HuH-7 (cell line): ENCODE measurements around the gene ZNF335.
"Not testable (repeated sequence)": the region's sequence is repeated elsewhere in the genome, so short reads cannot be mapped to it uniquely, and the experiment has no call there.

Source experiments
- DNase-seq: peaks from one replicate; pipeline ENCODE4 v3.0.0; 2011; ENCODE audit warnings: low spot score

ZNF335 gene

DNA sequence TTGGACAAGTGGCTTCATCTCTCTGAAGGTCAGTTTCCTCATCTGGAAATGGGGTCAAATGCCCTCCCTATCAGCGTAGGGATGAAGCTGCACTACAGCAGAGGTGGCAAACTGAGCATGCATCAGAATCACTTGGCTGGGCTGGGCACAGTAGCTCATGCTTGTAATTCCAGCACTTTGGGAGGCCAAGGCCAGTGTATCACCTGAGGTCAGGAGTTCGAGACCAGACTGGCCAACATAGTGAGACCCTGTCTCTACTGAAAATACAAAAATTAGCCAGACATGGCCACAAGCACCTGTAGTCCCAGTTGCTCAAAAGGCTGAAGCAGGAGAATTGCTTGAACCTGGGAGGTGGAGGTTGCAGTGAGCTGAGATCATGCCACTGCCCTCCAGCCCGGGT lies 30.0 kb upstream of the ZNF335 start:
- DNase-seq, result no peak

DNA sequence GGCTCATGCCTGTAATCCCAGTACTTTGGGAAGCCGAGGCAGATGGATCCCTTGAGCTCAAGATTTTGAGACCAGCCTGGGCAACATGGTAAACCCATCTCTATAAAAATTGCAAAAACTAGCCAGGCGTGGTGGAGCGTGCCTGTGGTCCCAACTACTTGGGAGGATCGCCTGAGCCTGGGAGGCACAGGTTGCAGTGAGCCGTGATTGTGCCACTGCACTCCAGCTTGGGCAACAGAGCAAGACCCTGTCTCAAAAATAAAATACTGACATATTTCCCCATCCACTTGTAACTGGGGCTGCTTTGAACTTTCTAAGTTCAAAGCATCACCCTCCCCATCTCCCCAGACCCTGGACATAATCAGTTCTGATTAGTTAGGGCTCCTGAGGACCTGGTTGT lies 29.5 kb upstream of the ZNF335 start:
- no peak for DNase-seq

DNA sequence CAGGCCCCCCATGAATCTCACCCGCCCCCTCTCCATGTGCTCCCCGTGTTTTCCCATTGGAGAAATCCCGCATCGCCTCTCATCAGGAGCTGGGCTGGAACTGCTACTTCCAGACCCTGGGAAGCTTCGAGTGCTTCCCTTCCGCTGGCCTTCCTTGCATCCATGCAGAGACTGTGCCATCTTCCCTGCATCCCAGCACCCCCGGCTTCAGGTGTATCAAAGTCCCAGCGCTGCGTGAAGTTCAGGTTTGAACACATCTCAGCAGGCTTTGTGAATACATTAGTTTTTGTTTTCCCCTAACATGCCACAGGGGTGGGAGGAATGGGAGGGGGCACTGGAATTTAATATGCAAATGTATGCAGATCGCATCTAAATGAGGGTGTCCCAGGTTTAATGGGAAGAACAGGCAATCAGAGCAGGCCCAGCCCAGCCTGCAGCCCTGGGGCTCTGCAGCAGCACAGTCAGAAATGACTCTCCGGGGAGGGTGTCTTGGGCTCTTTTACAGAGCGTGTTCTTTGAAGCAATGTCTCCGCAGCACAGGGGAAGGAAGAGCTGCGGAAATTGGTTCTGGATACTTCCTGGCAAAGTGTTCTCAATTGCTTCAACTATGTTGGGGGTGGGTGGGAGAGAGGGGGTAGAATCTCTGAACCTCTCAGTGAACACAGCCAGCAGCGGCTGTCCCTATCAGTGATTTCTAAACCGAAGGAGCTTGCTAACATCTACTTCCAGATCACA lies 28.4 kb upstream of the ZNF335 start:
- DNase-seq, result no peak

DNA sequence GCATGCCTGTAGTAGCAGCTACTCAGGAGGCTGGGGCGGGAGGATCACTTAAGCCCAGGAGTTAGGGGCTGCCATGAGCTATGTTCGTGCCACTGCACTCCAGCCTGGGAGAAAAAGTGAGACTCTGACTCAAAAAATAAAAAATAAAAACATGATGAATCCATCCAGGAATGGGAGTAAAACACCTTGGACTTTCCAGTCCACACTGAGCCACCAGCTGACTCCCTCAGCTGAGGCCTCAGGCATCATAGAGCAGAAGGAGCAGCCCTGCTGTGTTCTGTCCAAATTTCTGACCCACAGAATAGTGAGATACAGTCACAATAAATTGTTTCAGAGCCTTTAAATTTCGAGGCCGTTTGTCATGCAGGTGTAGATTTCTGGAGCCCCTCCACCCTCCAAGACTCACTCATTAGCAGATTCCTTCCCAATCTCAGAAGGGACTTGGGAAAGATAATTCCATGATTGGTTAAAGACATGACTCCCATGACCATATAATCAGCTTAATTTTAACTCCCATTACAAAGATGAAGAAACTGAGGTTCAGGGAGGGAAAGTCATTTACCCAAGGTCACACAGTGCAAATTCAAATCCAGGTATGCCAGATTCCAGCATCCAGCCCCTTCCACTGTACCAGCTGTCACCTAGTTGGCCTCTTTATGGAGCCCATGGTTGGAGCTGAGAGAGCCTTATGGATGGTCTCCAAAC lies 27.7 kb upstream of the ZNF335 start:
- no peak for DNase-seq

DNA sequence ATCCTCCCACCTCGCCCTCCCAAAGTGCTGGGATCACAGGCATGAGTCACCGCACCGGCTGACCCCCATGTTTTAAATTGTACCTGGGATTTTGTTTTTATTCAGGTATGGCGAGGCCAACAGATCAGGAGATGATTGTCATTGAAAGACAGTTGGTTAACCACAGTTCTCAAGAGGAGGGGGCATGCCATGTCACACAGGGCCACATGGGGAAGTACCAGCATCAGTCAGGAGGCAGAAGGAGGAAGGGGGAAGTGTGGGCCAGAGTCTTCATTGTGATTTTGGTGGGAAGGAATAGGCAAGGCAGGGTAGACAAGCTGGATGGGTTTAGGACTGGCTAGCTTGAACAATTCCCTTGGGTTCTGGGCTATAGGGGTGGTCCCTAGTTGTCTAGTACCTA lies 26.8 kb upstream of the ZNF335 start:
- no peak for DNase-seq

DNA sequence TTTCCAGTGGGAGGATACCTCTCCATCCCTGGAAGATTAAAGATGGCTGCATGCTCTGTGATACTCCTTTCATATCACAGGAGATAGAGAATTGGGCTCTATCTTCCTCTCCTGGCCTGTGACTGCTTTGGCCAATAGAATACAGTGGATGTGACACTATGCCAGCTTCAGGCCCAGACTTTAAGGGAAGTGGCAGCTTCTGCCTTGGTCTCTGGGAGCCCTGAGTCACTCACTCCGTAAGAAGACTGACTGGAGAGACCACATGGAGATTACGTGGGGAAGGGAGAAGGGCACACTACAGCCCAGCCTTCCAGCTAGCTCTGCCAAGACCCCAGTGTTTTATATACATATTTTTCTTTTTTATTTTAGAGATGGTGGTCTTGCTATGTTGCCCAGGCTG lies 26.3 kb upstream of the ZNF335 start:
- no peak for DNase-seq

DNA sequence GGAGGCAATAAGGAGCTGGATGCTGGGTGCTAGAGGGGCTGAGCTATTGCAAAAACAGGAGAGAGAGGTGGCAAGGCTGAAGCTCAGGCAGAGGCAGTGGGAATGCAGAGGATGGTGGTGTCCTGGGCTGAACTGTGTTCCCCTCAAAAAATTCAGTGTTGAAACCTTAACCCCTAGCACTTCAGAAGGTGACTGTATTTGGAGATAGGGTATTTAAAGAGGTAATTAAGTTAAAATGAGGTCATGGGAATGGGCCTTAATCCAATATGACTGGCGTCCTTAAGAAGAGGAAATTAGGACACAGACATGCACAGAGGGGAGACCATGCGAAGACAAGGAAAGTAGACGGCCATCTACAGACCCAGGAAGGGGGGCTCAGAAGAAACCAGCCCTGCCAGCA lies 25.2 kb upstream of the ZNF335 start:
- no peak for DNase-seq

DNA sequence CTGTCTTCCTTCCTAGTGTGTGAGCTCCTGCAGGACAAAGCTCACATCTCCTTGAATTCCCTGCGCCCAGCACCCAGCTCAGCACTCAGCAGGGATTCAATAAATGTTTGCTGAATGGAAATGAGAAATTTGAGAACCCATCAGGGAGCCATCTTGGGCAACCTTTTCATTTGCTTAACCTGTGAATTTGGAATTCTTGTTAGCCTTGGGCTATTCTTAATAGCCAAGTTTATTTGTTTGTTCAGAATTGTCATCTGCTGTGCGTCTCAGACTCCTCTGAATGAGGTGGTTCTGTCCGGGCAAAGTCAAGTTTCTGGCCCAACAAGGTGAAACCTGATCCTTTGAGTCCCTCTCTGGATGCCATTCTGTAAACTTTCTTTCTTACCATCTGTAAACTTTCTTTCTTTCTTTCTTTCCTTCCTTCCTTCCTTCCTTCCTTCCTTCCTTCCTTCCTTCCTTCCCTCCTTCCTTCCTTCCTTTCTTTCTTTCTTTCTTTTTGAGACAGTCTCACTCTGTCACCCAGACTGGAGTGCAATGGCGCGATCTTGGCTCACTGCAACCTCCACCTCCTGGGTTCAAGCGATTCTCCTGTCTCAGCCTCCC lies 23.6 kb upstream of the ZNF335 start:
- not testable (repeated sequence) for DNase-seq

DNA sequence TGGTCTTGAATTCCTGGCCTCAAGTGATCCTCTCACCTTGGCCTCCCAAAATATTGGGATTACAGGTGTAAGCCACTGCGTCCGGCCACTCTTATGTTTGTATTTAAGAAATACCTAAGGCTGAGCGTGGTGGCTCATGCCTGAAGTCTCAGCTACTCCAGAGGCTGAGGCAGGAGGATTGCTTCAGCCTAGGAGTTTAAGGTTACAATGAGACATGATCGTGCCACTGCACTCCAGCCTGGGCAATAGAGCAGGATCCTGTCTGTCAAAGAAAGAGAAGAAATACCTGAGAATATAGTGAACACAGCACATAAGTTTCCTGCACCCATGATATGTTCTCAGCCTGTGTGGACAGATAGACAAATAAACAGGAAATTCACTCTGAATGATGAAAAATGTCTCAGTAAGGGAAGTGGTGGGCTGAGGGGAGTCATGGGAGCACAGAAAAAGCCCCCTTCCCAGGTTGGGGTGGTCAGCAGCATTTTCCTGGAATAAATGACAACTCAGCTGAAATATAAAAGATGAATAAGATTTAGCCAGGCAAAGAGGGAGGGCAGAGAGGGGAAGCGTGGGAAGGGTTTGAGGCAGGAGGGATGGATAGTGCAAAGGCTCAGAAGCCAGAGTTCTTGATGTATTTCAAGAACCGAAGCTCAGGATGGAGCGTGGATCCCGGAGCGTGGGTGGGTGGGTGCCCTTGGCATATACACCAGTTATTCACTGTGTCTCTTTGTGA lies 22.9 kb upstream of the ZNF335 start:
- no peak for DNase-seq

DNA sequence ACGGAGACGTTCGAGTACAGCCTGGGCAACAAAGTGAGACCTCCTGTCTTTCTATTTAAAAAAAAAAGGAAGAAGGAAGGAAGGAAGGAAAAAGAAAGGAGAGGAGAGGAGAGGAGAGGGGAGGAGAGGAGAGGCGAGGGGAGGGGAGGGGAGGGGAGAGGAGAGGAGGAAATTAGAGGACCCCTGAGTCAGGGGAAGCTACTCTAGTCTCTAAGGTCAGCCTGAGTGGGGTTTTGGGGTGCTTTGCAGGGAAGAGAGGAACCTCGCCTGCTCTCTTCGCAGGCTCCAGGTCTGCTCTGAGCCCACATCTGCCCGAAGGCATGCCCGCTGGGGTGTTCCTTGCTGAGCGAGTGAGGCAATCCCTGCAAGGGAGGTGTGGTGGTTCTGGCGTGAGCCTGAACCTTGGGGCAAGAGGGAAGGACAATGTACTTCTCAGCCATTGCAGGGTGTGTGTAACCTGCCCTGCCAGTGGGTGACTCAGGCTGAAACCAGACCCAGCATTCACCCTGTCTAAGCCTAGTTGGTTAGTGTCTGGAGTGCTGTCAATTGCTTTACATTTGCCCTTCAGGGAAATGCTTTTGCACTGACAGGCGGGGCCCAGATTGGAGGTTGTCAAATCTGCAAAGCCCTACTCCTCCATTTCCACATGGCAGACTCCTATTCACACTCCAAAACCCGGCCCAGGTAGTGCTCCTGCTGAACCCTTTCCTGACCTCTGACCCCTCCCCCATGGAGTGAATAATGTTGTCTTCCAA lies 21.4 kb upstream of the ZNF335 start:
- DNase-seq, result no peak

DNA sequence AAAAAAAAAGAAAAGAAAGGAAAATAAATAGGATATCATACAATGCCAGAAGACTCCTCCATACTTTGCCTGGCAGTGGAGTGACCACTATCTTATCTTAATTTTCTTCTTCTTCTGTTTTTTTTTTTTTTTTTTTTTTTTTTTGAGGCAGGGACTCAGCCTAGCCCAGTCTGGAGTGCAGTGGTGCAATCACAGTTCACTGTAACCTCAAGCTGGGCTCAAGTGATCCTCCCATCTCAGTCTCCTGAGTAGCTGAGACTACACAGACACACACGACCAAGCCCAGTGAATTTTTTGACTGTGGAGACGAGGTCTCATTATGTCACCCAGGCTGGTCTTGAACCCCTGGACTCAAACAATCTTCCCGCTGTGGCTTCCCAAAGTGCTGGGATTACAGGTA lies 19.6 kb upstream of the ZNF335 start:
- no peak for DNase-seq

DNA sequence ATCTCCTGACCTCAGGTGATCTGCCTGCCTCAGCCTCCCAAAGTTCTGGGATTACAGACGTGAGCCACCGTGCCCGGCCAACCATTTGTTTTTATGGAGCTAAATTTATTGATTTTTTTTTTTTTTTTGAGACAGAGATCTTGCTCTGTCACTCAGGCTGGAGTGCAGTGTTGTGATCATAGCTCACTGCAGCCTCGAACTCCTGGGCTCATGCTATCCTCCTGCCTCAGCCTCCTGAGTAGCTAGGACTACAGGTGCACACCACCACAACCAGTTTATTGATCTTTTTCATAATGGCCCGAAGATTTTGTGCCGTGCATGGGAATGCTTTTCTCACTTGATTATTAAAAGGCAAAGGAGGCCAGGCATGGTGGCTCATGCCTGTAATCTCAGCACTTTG lies 16.8 kb upstream of the ZNF335 start:
- not testable (repeated sequence) for DNase-seq

DNA sequence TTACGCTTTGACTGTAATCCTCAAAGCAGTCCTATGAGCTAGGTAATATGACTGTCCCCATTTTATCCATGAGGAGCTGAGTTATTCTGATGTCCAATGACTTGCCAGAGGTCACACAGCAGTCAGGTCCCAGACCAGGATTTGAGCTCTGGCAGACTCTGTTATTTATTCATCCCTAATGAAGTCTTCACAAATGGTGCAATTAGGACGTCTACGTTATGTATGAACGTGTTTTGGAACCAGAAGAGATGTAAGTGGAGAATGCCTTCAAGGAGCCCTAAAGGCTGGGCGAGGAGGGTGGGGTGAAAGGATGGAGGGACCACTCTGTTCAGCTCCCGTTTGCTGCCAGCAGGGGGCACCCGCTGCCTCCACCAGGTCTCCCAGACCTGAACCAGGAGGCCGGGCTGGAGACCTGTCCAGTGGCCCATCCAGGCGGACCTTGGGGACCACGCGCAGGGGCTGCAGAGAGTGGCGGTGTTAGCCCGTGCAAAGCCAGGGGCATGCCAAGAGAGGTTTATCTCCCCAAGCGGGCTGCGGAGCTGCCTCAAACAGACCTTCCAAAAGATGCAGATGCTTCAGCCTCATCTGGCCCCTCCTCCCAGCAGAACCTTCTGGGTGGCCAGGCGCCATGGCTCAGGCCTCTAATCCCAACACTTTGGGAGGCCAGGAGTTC lies 15.2 kb upstream of the ZNF335 start:
- DNase-seq, result peak; percentile 85

DNA sequence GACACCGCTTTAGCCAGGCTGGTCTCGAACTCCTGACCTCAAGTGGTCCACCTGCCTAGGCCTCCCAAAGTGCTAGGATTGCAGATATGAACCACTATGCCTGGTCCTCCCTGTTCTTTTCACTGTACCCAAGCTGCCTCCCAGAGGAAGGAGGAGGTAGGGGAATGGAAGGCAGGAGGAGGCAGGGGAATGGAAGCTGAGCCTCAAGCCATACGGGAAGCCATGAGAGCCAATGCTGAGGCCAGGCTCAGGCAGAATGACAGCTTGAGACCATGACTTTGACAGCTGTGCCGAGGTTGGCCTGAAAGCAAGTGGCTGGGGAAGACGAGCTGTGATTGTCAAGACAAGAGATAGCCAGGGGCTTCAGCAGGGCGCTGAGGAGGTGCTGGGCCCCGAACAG lies 13.6 kb upstream of the ZNF335 start:
- no peak for DNase-seq

DNA sequence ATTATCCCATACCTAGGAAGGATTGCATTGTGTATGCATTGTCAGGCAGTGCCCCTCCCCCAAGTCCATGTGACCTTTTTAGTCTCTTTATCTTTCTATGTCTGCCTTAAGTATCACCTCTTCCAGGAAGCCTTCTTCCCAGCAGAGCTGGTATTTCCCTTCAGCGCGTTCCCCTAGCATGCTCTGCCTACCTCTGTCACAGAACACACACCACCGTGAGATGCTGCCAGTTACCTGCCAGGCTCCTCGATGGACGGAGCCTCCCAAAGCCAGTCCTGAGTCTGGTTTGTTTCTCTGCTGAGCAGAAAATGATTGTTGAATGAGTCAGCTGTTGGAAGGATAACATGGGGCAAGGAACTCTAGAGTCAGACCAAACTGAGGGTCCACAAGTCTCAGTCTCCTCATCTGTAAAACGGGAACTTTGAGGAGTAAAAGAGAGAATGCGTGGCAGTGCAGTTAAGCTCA lies 11.3 kb upstream of the ZNF335 start:
- no peak for DNase-seq

DNA sequence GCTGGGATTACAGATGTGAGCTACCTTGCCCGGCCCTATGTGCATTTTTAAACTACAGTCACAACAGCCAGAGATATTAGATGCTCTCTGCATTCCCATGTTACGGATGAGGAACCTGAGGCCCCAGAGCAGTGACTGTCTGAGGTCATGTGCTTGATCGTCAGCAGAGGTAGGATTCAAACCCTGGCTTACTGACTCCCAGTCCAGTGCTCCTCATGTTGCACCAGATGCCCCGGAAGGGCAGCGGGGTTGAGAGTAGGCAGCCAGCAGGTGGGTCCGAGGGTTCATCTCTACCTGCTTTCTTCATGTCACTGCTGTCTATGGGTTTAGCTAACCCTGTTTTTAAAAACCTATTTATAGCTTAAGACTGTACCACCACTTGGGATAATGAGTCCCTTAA lies 9.3 kb upstream of the ZNF335 start:
- no peak for DNase-seq

DNA sequence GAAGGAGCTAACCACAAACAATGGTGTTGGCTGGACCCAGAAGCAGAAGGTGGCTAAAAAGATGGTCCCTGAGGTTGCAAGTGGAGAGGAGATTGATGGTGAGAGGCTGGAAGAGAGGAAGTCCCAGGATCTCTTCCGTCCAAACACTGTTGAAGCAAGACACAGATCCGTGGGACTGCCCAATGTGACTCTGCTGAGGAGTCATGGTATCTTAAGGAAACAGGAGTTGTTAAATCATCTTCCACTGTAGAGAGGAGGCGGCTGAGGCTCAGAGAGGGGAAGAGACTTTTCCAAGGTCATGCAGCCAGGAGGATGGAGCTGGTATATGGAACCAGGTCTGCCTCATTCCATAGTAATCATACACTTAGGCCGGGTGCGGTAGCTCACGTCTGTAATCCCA lies 4.1 kb upstream of the ZNF335 start:
- no peak for DNase-seq

DNA sequence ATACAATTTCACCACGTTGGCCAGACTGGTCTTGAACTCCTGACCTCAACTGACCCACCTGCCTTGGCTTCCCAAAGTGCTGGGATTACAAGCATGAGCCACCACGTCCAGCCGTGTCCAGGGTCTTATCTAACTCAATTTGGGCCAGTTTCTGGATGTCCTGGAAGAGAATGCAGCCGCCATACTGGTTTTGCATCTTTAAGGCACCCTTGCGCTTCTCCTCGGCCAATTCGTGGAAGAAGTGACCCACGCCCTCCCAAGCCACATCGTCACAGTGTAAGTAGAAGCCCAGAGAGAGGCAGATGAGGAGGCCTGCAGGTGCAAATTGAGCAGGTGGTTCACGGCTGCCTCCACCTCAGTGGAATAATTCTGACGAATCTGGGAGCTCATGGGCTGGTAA lies 3.7 kb upstream of the ZNF335 start:
- no peak for DNase-seq

DNA sequence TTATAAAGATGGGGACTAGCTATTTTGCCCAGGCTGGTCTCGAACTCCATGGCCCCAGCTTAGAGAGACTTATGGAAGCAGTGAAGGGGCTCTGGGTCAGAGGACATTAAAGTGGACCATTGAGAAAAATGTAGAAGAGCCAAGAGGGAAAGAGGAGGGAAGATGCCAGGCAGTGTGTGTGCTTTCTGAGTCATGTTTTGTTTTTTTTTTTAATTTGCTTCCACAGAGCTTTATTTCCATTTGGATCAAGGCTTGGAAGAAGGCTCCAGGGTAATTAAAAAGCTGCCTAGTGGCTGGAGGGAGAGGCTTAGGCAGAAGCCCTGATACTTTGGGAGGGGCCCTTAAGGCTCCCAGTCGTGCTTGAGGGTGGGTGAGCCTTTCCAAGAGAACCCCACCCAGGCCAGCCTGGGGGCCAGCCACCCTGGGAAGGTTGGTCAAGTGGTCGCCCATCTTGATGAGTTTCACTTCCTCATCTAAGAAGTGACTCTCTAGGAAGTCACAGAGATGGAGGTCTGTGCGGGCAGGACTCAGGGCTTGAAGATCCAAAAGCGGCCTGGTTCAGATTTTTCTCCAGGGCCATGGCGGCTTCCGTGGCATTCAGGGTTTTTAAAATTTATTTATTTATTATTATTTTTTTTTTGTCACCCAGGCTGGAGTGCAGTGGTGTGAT lies 3.0 kb upstream of the ZNF335 start:
- no peak for DNase-seq

DNA sequence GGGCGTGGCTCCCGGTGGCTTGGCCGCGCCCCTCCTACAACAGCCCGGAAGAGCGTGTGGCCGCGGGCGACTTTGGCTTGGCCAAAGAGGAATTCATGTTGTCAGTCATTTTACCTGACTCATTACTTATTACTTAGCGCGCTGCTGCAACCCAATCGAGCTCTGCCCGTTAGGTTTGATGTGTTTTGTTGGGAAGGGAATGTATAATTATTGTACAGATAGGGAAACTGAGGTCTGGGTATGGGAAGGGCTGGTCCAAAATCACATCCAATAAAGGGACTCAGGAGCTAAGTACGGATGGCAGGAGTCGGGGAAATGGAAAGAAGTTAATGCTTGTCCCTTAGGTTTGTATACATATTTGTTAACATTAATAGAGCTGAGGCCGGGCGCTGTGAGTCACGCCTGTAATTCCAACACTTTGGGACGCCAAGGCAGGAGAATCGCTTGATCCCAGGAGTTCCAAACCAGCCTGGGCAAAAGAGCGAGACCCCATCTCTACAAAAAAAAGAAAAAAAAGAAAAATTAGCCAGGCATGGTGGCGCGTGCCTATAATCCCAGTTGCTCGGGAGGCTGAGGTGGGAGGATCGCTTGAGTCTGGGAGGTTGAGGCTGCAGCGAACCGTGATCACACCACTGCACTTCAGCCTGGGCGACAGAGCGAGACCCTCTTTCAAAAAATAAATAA lies 639 bp upstream of the ZNF335 start:
- DNase-seq, result no peak

DNA sequence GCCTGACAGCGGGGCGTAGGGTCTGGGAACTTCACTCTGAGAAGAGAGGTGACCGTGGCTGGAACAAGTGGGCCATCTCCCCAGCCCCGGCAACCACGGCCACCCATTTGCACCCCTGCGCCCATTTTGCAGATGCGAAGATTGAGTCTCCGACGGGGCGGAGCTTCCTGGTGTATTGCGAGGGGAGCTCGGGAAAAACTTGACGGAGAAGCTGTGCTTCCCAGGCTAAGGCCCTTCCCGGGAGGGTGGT lies 653 bp downstream of the ZNF335 start:
- no peak for DNase-seq
